GM21390 (cell line): Measurements from ENCODE around the gene TRNAU1AP.

Experiments
- ATAC-seq: cut with Tn5 transposase; IDR thresholded peaks from one replicate; pipeline ENCODE4 v1.9.1; 2021; ENCODE audit not compliant: unreplicated experiment

TRNAU1AP gene

GRCh38 chr1:28604411-28604810, 51.5 kb downstream of the TRNAU1AP start:
- ATAC-seq: no peak

DNA sequence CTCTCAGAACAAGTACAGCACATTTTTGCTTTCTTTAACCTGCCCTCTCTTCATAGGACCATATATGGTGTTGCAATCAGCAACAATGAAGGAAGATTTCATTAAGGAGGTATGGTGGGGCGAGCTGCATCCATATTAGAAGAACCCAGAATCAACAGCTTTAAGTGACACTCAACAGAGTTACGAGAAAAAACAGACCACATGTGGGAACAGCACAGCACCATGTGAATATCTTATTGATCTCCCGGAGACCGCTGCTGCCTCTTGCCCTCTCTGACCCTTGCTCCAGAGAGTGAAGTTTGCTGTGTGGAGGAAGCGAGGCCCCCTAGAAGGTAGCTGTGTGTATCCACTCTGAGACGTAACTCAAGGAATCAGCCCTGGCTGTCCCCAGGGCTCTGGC, 52.1 kb downstream of the TRNAU1AP start:
- ATAC-seq: no peak

DNA sequence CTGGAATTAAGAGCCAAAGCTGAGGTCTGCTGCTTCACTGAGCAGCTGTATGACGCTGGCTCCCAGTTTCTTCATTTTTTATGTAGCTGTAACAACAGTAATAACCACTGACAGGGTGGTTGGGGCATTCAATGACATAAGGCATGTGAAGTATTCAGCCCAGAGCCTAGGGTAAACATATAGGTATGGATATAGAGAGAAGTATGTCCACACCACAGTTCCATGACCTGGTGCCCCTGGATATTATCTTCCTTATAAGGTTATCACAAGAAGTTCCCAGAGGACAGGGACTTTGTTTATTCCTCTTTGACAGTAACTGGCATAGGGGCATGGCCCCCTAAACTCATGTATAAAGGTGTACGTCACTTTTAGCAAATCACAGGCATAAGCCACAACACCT, 53.9 kb downstream of the TRNAU1AP start:
- ATAC-seq: no peak

GRCh38 chr1:28613175-28613574, 60.3 kb downstream of the TRNAU1AP start:
- no peak for ATAC-seq
